NCI-H2081 (cell line): ENCODE results near the gene FAM222B.

ENCODE experiments used
- DNase-seq, 2 experiments: peaks; one replicate each; lab custom pipeline; 2025; lab: John Stamatoyannopoulos, UW

FAM222B gene

DNA sequence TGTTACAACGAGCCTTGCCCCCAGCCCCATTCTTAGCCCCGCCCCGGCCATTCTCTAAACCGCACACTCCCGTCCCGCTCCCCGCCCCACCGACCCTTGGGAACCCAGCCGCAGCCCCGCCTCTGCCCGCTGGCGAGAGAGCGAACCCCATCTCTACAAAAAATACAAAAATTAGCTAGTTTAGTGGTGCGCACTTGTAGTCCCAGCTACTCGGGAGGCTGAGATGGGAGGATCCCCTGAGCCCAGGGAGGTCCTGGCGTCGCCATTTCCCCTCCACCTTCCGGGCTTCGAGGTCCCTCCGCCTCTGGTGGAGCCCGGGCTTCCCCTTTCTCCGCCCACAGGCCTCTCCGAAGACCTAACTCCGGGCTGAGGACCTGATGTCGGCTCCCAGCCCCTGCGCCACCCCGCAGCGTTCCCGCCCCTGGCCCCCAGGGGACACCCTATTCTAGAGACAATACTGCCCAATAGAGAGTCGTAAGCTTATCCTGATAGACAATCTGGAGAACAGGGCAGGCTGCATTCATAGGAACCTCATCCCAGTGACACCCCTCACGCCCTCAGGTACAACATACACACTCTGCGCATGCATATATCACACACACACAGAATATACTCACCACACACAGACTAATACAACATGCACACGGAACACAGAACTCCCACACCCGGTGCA is 130.4 kb downstream of the FAM222B start:
- DNase-seq, result no peak

DNA sequence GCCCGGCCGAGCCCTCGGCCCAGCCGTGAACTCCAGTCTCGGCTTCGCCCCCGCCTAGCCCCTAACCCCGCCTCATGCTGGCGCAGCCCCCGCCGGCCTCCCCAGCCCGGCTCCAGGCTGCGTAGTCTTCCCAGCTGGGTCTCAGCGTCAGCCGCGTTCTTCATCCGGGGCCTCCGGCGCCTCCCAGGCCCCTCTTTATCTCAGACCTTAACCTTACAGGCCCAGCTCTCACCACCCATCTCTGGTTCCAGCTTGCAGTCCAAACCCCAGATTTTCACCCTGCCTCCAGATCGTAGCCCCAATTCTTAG is 130.9 kb downstream of the FAM222B start, which contains the start of gene PROCA1:
PROCA1 (minus strand) TSS at position 166 of the 309 bp plus-strand sequence. CDS start 228 bp downstream, outside the sequence.
- DNase-seq, result no peak

DNA sequence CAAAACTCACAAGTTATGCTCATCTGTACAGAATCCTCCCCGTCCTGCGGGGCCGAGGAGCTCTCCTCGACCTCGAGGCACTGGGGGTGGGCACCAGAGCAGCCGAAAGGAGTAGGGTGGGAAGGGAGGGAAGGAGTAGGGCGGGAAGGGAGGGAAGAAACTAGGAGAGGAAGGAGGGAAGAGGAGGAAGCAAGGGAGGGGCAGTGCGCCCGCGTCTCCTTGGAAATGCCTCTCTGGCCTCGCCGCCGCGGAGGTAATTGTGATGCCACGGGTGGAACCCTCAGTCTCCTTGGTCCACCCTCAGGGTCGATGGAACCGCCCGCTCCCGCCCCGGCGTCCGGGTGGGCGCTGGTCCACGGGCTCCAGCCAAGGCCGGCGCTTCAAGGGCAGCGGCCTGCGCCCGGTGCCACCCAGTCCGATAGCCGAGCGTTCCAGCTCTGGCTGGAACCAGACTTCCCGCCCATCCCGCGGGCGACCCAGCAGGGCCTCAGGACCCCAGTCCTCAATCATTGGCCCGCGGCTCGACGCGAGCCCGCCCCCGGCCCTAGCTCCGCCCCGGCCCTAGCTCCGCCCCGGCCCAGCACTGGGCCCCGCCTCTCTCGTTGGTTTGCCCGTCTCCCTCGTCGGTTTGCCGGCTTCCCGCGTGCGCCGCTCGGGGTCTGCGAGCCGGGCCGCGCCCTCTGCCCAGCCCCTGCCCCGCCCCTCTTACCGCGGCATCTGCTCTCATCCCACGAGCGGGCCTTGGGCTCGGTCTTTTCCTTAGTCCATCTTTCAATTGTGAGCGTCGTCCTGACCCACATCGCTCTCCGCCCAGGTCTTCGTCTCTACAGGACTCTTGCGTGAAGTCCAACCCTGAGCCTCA is 131.5 kb downstream of the FAM222B start:
- DNase-seq, result peak; percentile 71 to 78

DNA sequence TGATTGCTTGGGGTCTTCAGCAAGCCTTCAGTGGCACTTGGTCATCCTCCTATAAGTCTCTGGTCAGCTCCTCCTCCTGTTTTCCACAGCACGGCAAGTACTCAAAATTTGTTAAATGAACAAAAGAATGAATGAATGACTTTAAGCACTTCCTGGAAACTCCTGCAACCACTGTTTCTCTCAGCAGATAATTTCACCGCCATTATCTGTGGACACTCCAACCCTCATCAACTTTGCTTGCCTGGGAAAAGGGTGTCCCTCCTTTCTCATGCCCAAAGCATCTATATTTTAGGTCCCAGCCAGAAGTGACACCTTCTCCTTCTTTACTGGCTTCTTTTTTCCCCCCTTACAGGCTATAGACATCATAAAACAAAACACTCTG is 135.3 kb downstream of the FAM222B start:
- DNase-seq, result no peak

DNA sequence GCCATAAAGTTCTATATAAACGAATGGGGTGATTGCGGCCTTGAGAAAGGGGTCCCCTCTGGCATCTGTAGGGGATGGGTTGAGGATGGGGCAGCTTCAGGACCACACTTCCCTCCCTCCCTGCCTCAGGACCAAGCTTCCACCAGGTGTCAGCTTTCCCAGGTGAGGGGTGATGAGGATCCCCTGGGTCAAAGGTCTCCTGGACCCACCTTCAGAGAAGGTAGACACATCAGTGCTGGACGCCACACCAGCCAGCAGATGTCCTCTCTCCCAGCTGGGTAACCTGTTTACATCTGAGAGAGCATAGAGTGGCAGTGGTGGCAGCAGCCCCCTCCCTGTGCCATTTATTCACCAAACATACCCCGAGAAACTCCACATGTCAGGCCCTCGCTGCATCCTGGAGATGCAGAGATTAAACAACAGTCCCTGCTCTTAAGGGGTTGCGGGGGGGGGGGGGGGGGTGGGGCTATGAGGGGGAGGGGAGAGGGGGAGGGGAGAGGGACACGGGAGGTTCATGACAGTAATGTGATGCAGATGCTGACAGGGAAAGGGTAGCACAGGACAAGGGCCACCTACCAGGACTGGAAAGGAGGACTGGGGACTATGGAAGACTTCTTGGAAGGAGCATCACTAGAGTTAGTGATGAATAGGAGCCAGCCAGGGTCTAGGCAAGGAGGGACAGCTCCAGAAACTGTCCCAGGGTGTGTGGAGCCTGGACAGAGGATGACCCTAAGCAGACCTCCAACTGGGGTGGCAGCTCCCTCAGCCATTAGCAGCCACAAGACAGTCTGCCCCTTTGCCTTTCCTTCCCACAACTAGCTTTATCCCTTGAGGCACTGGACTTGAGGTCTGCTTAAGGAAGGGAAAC is 135.9 kb downstream of the FAM222B start:
- no peak for DNase-seq
